Measurements from ENCODE around the gene MED26.

Gene MED26

GRCh38 chr19:16650821-16651220 is 22.8 kb upstream of the MED26 start:
- no peak for DNase-seq

- DNase-seq: no peak
These were observed 21.7 kb upstream of the MED26 start for GRCh38 chr19:16649734-16650133.

DNA sequence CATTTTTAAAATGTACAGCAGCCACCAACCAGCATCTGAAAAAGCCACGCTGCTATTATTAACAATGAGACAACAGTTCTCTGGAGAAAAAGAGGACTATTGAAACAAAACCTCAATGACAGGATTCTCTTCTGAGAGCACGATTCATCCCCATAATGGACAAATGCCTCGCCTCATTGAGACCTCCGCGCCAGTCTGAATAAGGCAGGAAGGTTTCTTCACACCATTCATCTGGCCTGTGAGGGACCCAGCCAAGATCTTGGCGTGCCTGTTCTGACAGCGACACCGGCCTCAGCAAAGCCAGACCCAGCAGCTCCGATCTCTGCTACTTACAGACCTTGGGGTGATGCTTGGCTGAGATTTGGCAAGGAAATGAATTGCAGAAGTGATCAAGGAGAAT is 17.1 kb upstream of the MED26 start:
- no peak for DNase-seq

DNA sequence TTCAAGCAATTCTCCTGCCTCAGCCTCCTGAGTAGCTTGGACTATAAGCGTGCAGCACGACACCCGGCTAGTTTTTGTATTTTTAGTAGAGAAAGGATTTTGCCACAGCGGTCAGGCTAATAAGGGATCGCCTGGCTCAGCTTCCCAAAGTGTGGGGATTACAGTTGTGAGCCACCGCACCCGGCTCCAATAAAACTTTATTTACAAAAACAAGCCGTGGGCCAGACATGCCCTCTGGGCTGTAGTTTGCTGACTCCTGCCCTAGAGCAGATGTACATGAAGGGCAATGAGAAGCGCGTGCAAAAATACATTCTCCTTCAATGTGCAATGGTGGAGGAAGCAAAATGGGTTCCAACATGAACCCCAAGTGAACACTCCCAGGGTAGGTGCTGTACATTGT is 13.7 kb upstream of the MED26 start:
- no peak for DNase-seq

DNA sequence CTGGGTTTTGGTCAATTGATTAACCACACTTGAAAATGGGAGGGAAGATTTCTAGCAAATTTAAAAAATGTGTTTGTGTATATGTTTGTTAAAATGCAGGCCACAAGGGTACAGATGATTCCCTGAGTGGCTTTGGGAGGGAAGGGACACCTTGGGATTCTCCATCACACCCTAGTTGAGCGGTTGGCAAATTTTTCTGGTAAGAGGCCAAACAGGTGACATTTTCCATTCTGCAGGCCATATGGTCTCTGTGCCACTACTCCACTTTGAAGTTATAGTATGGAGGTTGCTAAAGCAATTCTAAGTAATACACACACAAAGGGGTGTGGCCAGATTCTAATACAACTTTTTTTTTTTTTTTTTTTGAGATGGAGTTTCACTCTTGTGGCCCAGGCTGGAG is 12.9 kb upstream of the MED26 start:
- DNase-seq: no peak

- DNase-seq: no peak
These were observed 10.7 kb upstream of the MED26 start for GRCh38 chr19:16638666-16639065.

GRCh38 chr19:16637535-16637934 is 9.5 kb upstream of the MED26 start:
- no peak for DNase-seq

DNA sequence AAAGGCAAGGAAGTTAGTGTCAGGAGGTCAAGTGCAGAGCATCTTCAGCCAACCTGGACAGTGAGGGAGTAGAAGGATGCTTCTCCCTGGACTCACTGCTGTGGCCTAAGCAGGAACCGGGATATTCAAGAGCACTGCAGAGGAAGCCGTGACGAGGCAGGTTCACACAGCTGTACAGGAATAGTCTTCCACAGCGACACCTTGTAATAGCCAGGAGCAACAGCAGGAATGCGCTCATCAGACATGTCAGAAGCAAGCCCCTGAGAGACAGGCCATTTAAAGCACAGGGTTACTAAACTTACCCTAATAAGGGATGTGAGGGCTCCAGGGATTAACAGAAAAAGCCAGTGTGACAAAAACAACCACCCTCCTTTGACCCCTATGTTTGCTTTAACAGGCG is 3.5 kb upstream of the MED26 start:
- DNase-seq: no peak

GRCh38 chr19:16628984-16629691 is 1.1 kb upstream of the MED26 start:
- no peak for DNase-seq

GRCh38 chr19:16627928-16628182 is 149 bp downstream of the MED26 start:
- DNase-seq: no peak

GRCh38 chr19:16627193-16627927 is 644 bp downstream of the MED26 start:
- no peak for DNase-seq

- DNase-seq: peak; percentile 12
These were observed 1.2 kb downstream of the MED26 start for GRCh38 chr19:16626796-16627192.

GRCh38 chr19:16625163-16625958 is 2.6 kb downstream of the MED26 start:
- no peak for DNase-seq

- DNase-seq: no peak
These were observed 3.8 kb downstream of the MED26 start for GRCh38 chr19:16624236-16624635.

DNA sequence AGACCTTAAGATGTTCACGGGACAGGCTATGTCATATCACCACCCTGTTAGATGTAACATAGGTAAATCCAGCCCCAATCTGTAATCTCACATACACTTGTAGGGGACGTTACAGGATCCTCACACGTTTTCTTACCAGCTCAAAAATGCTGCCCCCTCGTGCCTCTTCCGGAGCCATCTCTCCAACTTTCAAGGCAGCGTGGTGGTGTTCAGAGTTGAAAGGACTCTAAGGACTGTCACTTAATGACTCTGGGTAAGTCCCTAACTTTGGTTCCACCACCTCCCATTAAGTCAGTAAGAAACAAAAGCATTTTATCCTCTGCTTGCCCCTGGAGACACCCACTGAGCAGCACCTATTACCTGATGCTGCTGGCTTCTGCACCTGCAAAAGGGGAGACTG is 4.4 kb downstream of the MED26 start:
- no peak for DNase-seq

DNA sequence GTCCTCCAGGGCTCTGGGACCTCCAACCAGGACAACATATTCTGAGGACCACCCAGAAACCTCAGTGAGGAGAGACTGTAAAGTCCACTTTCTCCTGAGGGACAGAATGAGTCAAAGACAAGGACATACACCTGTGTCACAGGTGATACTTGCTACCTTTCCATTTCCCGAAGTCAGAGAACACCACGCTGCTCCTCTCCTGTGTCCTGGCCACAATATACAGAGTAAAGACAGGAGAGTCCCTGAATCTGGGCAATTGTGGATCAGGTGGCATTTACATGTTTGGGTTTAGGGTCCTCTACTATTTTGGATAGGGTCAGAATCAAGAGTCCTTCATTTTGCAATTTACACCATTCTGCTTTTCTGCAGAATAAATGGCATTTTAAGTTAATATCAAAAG is 4.9 kb downstream of the MED26 start:
- DNase-seq: no peak

DNA sequence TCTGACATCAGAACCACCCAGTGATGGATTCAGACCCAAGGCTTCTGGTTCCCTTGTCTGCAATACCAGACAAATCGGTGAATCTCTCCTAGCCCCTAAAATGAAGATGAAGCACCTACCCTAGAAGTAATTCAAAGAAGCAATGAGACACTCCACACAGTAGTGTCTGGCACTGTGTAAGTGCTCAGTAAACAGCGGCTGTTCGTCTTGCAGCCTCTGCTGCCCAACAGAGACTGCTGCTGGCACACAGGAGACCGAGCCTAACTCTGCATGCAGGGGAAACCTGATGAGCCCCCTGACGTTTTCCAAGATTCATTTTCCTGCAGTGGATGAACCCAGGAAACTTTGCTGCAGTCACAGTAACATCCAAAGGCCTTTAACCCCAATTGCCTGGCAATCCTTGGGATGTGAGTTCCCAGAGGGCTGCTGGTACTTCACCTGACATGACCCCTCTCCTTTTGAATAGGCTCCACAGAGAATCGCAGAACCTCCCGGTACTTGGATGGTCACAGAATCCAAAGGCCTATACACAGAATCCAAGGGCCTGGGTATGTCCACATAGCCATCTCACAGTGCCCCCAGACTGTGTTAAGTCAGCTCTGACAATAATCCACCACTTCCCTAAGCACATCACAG is 6.7 kb downstream of the MED26 start:
- DNase-seq: no peak

DNA sequence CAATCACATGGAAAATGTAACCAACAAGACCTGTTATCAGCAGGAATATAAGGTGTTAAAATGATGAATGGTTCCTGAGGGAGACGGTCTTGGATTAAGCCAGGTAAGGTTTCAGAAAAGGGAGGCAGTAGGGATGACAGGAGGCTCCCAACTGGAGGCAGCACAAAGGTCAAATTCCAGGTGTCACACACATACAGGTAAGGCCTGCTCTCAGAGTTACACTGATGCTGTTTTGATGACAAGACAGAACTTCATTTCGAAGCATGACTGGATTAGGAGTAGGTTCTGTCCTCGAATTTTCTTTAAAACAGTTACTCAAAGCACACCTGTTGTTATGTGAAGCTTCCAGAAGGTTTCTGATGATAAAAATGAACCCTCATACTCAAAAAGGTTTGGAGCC is 7.4 kb downstream of the MED26 start:
- DNase-seq: no peak

- no peak for DNase-seq
These were observed 8.0 kb downstream of the MED26 start for GRCh38 chr19:16620018-16620417.

DNA sequence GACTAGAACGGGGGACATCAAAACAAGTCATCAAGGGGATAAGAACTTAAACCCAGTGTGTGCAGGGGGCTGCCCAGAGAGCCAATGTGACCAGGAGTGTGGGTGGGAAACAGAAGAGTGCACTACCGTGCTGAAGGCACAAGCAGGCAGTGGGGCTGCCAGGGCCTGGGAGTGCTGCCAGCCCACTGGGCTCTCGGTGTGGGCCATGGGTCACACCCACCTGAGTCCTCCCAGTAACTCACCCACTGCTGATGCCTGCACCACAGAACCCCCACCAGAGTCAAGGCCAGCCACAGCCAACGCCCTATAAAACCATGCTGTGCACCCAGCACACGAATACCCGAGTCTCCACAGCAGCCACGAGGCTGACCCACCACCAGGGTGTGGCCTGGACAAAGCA is 8.5 kb downstream of the MED26 start:
- no peak for DNase-seq

DNA sequence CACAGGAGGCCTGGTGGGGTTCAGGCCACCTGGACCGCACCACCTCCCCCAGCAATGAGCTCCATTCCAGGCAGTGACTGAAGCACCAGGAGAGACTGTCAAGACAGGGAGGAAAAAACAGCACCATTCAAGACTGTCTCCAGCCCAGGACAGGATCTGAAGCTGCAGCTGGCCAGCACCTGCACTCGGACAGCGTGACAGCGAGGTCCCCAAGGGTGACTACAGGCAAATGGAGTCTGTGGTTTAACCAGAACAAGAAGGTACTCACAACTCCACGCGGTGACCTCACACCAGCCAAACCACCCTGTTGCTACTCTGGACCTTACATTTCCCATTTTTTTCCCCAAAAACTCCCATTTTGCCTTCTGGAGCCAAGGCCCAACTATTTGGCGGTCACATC is 9.8 kb downstream of the MED26 start:
- DNase-seq: no peak

- DNase-seq: no peak
These were observed 12.2 kb downstream of the MED26 start for GRCh38 chr19:16615808-16616207.

- DNase-seq: no peak
These were observed 13.1 kb downstream of the MED26 start for GRCh38 chr19:16614941-16615340.

- DNase-seq: no peak
These were observed 14.2 kb downstream of the MED26 start for GRCh38 chr19:16613841-16614240.

Measured in CD4-positive, alpha-beta T cell treated with Interleukin-6 for 4 hours (primary cell).